ENCODE data around the gene KCNK15.

GRCh38 chr20:44752099-44752931 lies 6.7 kb downstream of the KCNK15 start:
- TF ChIP-seq, protein P1, sequence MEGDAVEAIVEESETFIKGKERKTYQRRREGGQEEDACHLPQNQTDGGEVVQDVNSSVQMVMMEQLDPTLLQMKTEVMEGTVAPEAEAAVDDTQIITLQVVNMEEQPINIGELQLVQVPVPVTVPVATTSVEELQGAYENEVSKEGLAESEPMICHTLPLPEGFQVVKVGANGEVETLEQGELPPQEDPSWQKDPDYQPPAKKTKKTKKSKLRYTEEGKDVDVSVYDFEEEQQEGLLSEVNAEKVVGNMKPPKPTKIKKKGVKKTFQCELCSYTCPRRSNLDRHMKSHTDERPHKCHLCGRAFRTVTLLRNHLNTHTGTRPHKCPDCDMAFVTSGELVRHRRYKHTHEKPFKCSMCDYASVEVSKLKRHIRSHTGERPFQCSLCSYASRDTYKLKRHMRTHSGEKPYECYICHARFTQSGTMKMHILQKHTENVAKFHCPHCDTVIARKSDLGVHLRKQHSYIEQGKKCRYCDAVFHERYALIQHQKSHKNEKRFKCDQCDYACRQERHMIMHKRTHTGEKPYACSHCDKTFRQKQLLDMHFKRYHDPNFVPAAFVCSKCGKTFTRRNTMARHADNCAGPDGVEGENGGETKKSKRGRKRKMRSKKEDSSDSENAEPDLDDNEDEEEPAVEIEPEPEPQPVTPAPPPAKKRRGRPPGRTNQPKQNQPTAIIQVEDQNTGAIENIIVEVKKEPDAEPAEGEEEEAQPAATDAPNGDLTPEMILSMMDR (IDR thresholded peaks at IDR 0.05; ENCODE audit: low read depth, low read length, missing input control), result no peak
- no peak for TF ChIP-seq RXRA (IDR thresholded peaks at IDR 0.05)
- TF ChIP-seq, protein P2, sequence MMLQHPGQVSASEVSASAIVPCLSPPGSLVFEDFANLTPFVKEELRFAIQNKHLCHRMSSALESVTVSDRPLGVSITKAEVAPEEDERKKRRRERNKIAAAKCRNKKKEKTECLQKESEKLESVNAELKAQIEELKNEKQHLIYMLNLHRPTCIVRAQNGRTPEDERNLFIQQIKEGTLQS (IDR thresholded peaks at IDR 0.05), result no peak
- no peak for TF ChIP-seq JUND (IDR thresholded peaks at IDR 0.05)
- TF ChIP-seq ZBTB33 (IDR thresholded peaks at IDR 0.05), result no peak
- no peak for TF ChIP-seq HNF4A (conservative IDR thresholded peaks at IDR 0.05)
- no peak for TF ChIP-seq MAX (IDR thresholded peaks at IDR 0.05)
